Activated CD8-positive, alpha-beta memory T cell treated with anti-CD3 and anti-CD28 coated beads, Interleukin-2, amount 50 U/mL, for 1 hour (primary cell): ENCODE measurements around the gene DPYD.

Experiments used
- DNase-seq: peaks from one replicate; pipeline ENCODE4 v3.0.0-alpha.2; 2020; ENCODE audit errors: extremely low read depth

DPYD gene

DNA sequence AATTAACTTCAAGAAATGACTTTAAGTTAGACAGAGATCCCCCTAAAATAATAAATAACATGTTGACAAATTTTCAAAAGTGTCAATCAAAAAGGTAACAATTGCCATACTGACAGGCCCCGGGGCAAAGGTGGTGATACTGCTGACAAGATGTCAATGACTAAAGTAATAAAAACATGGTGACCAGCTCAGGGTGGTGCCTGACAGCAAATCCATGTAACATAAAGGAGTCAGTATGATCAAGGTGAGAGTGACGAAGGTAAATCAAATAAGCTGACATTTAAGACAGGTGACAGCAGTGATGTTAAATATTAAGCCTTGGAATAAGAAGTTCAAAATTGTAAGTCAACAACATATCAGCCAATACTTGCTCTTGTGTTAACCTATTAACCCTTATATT lies 387.5 kb downstream of the DPYD start:
- DNase-seq: no peak

DNA sequence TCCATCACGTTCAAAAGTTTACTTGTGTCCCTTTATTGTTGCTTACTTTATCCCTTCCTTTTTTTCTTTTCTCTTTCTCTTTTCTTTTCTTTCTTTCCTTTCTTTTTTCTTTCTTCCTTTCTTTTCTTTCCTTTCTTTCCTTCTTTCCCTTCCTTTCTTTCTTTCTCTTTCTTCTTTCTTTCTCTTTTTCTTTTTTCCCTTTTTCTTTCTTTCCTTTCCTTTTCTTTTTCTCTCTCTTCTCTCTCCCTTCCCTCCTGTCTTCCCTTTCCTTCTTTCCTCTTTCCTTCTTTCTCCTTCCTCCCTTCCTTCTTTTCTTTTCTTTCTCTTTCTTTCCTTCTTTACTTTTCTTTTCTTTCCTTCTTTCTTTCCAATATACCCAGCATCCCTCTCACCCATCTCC lies 391.2 kb downstream of the DPYD start:
- no peak for DNase-seq

DNA sequence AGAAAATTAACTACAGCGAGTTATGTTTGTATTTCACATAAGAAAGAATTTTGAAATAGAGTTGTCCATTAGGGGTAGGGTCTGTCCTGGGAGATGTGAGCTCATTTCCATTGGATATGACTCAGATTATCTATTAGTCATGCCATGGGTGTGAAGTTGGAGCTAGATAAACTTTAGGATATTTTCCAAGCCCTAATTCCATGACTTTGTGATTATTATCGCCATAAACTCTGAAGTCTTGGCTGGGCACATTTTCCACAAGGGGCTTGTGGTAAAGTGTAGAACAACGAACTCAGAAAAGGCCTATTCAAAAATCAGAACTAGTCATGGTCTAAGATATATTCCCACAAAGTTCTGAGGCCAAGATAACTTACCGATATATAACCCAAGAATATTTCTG lies 396.6 kb downstream of the DPYD start:
- DNase-seq: no peak

DNA sequence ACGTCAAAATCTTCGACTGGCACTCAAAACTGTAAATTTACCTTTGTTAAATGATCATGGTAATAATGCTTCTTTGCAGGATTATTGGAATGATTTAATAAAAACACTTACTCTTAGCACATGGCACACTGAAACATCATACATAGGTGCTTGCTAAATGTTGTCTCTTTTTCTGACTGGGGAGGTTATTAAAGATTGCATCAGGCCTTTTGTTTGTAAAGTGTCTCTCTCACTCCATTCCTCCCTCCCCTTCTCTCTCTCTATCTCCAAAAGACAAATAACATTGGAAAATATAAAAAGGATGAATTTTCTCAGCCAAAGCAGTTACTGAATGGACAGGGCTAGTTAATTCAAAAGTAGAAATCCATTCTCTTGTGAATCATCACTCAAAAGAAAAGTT lies 404.2 kb downstream of the DPYD start:
- no peak for DNase-seq

DNA sequence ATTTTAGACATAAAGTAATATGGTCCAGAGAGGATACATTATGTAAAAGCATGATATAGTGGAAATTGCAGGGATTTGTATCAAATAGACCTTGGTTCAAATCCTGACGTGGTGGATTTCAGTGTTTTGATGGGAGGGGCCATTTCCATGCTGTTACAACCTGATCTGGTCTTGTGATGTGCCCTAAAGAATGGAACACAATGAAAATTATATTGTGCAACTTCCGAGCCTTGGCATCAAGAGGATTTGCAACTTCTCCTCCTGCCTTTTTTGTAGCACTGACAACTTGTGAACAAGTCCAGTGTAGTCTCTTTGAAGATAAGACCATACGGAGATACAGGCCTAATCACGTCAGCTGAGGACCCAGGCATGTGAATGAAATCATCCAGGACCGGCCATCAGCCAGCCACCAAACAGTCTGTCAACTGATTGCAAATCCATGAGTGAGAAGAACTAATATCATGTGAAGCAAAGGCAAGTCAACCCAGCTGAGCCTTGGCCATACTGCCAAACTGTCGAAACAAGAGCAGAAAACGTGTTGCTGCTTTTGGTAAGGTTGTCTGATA lies 412.1 kb downstream of the DPYD start:
- DNase-seq: no peak

DNA sequence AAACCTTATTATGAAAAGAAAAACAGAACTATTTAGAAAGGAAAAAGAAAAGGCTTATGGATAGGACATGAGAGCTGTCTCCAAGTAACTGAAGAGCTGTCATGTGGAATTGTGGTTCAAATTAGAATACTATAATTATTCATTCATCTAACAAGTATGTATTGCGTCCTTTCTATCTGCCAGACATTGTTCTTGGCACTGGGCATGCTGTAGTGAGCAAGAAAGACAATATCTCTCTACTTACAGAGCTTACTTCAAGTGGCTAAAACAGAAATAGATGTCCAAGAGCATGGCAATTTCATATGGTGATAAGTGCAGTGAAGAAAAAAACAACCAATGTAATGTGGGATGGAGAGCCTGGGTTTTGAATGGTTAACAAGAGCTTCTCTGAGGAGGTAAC lies 413.0 kb downstream of the DPYD start:
- DNase-seq: no peak

DNA sequence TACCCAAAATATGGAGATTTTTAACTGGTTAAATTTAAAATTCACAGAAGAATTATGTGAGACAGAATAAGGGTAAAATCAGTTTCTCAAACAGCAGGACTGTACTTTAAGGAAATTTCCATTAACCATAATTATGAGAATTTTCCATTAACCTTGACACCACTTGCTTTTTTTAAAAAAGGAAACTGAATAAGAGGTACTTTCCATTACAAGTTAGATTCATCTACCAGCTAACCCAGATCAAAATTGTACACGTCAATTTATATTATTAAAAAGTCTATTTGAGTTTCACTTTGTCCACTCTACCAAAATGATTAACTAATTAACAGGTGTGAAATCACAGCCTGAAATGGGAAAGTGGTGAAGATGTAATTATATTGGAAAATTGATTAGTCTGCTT lies 414.5 kb downstream of the DPYD start:
- no peak for DNase-seq

DNA sequence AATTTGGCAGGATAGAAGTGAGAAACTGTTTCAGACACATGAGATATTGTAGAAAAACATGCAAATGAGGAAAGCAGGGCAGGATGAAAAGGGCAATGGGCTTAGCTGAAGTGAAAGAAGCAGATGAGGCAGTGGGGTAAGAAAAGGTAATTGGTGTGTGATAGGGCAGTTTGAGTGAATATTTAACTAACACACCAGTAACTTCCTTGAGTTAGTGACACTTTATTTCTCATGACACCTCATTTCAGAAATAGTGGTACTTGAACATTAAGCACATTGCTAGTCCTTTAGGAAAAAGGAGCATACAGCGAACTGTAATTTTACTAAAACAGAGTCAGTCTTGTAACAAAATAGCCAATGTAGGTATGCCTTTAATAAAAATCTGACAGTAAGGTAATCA lies 415.0 kb downstream of the DPYD start:
- DNase-seq: no peak

DNA sequence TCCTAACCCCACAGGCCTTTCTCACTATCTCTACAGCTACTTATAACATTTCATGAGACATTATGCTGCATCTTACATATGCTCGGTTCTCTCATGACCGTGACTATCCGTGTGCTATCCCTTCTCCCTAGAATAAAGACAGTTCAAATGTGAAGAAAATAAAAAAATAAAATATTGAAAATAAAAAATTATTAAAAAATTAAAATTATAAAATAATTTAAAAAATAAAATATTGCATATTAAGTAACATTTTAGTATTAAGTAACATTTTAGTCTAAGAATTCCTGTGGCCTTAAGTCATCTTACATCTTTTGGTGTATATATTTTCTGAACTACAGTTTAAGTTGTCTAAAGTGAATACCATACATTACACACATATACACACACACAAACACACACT lies 415.5 kb downstream of the DPYD start:
- DNase-seq: no peak

DNA sequence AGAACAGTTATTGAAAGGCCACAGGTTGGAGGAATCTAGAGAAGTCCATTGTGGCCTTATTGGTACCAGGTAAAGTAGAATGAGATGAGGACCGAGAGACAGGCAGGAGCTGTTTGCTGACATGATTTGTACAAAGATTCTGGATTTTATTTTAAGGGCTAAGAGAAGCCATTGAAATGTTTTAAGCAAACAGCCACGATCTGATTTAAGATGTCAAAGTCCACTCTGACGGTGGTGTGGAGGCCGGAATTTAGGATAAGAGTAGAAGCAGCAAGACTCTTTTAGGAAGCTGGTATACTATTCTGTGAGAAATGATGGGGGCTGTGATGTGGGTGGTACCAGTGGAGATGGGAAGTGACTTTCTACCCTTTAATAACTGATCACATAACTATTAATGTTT lies 418.5 kb downstream of the DPYD start:
- no peak for DNase-seq

DNA sequence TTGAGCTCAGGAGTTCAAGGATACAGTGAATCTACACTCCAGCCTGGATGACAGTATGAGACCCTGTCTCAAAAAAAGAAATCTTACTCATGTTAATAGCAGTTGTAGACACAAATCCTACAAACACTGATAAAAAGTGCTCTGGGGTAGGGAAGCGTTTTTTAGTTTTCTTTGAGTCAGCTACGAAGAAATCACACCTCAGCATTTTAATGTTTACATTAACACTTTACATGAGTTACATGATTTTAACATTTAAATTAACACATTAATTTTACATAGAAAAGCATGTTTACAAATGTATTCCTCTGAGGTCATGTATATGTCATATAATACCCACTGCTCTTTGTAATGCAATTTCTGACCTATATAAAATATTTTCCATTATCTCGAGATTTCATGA lies 419.2 kb downstream of the DPYD start:
- no peak for DNase-seq

DNA sequence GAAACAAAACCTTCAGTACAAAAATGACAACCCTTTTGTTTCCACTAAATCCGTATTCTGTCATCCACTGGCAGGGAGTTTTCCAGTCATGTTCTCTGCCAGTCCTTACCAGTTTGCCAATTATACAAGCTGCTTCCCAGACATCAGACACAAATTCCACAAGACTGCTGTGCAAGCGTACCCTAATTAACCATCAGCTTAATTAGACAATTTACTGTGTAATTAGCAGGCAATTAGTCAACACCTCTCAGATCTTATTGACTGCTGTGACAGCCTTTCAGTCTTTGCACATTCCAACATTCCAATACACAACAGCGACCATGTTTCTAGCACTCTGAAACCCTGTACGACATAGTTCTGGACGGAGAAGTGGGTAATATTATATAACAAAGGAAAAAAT lies 420.1 kb downstream of the DPYD start:
- no peak for DNase-seq

DNA sequence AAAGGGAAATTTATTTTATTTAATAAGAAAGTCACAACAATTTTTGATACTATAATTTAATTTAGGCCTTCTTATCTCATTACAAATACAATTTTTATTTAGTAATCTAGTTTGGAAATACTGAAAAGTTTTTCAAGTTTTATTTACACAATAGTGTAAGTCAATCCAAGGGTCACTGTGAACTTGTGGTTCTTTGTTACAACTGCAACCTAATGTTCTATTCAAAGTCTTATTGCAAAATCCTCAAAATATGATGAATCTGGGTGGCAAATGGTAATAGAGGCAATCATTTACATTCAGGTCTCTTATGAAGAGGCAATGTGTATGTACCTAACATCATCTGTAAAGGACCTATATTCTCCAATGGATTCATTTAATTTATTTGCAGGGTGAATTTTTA lies 421.2 kb downstream of the DPYD start:
- no peak for DNase-seq

DNA sequence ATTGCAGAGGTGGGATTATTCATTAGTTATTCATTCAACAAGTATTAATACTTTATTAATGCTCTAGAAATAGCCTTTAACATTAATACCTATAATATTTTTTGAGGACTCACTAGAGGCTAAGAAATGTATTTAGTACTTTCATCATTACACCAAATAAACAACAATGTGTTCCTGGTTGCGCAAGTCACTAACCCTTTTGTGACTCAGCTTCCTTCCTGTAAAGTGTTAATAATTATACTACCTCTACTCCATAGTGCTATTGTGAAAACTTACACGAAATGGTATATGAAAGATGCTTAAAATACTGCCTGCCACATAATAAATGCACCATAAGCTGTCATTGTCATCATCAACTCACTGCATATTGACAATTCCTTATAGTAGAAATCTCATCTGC lies 431.0 kb downstream of the DPYD start:
- DNase-seq: no peak

DNA sequence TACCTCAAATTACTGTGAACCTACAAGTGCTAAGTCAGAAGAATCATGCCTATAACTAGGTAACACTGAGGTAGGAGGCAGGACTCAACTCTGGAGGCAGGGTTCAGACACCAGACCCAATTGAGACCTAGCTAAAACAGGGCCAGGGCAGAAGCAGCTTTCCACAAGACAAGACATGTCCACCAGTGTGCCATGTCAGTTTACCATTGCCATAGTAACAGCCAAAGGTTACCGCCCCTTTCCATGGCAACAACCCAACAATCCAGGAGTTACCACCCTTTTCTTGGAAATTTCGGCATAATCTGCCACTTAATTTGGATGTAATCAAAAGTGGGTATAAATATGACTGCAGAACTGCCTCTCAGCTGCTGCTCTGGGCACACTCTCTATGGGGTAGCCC lies 432.3 kb downstream of the DPYD start:
- DNase-seq: no peak

DNA sequence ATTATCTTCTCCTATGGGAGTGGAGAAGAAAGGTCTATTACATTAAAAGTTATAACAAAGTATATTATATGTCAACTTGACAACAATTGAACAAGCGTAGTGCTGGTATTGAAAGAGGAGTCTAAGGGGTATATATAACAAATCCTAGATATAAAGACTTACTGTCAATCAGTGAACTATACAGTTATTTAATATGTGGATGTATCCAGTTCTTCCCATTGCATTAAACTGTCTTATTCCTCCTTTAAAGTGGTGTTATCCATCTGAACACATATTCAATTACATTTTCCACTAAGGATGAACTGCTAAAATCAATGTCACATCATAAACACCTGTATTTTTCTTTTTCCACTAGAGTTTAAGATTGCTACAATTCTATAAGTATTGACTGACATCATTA lies 438.8 kb downstream of the DPYD start:
- no peak for DNase-seq

DNA sequence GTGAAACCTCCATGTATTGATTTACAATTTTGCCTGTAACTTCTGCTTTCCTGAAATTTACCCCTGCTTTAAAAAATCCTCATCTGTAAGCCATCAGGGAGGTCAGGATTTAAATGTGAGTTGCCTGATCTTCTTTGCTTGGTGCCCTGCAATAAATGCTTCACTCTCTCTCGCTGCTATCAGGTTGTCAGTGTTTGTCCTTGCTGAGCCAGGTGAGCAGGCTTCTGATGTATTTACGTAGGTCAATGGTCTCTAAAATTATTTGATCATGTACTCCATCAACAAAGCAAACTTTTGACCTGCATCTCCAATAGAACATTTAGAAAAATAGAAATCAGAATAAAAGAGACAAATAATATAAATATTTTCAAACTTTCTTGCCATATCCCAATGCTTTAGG lies 453.4 kb downstream of the DPYD start:
- no peak for DNase-seq

DNA sequence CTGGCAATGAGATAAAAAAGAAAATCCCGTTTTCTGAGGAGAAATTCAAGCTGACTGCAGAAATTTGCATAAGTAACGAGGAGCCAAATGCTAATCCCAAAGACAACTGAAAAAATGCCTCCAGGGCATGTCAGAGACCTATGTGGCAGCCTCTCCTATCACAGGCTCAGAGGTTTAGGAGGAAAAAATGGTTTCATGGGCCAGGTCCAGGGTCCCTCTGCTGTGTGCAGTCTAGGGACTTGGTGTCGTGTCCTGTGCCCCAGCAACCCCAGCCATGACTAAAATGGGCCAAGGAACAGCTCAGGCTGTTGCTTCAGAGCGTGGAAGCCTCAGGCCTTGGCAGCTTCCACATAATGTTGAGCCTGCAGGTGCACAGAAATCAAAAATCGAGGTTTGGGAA lies 456.5 kb downstream of the DPYD start:
- DNase-seq: no peak

DNA sequence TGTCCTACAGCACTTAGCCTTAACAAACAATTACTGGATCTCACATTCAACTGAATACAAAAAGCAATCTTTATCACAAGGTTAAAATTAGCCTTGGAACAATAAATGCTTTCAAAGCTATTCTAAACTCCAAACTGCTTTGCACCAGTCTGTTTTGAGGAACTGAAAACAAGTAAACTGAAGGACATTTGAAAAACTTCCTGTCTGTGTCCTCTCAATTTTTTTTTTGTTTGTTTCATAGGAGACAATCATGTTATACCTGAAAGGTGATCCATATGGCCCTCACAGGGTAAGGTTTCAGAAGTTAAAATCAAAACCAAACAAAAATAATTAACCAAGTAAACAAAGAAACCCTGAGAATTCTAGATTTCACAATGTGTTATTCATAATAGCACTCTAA lies 459.1 kb downstream of the DPYD start:
- no peak for DNase-seq

DNA sequence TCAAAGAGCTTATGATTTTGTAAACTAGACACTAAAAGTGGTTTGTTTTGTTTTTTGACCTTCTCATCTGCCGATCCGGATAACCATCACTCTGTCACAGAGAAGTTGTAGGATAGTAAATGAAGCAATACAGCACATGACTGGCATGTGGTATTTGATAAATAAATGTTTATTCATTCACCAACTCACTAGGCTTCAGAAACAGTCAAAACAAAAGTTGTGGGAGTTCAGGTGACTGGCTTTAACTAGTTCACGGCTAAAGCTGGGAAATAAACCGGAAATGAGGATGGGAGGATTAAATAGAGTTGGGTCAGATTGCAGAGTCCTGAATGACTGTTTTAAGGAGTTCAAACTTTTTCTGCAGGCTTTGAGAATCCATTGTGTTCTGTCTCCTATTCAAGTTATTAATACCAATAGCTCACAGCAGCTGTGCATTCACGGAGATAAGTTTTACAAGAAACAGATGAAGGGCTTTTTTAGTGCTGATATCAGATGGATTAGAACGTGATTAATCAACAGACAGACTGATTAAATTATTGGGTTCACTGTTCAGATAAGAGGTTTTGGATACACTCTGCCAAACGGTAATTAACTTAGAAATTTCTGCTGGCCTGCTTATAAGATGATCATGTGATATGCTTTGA lies 463.3 kb downstream of the DPYD start:
- DNase-seq: no peak

DNA sequence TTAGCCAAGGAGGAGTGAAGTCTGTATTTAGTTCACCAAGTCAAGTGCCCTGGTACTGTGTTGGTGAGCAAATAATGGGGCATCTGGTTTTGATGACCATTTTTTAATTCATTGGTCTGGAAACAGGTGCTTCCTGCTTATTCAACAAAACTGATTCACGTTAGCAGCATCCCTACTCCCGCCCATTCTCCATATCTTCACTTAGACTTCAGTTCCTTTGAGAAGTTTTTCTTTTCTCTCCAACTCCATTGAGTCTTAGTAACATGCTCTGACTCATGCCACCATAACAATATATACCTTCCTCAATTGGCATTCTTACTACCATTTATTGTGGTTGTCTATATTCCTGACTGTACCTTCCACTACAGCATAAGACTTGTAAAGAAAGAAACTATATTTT lies 468.9 kb downstream of the DPYD start:
- DNase-seq: no peak

DNA sequence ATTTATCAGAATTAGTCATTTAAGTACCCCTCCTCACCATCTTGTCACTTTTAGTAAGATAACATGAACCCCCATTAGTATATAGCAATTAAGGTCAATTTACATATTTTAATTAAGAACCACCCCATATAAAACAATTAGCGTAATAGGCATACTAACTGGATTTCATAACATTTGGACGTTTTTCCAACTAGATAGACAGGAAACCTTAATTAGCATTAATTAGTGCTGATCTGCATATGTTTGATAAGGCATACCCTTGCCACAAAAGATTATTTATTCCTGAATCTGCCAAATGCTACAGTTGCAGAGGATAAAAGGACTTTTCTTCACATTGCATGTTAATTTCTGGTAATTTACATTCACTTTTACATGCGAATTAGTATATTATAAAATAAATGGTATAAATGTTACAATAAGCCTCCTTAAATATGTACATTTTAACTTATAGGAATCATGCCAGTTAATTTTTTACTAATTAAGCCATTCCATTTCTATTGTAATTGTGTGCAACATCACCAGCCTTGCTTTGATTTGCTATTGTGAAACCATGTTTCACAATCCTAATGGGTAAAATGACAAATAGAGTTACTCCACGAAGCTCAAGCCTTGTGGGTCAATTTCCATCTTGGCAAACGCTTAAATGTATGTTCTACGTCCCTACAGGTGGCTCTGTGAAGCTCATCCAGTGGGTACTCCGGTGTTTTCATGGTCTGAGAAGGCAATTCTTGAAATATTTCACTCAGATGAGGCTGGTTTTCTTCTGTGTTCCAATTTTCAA lies 469.6 kb downstream of the DPYD start:
- no peak for DNase-seq

DNA sequence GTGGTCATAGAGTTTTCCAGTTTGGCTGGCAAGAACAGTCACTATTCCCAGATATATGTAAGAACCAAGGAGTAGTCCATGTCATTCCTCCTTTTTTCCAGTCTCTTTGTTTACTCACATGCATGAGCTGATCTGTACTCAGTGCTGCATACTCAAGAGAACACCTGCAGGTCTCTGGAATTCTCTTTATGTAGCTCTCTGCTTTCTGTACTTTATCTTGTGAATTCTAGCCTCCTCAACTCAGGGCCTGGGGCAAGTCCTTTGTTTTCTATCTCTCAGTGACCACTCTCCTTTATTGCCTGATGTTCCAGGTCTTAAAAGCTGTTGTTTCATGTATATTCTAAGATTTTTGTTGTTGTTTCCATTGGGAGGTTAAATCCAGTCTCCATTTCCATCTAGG lies 478.9 kb downstream of the DPYD start:
- no peak for DNase-seq

DNA sequence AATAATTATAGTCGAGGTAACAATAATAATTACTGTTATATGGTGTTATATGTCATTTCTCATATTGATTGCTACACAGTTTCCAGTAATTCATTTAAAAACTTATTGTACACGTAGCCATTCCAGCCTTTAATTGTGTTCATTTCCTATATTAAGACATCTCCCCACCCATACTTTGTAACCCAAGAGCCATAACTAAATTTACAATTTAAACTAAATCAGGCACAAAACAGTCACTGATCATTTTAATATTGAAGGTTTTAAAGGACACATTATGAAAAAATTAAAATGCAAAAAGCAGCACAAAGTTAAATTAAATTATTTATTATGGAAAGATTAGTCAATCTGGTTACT lies 487.0 kb downstream of the DPYD start:
- DNase-seq: no peak
